GM12864 (cell line): ENCODE data around the gene OR2V2.

Experiments used
- DNase-seq: peaks from one replicate; pipeline ENCODE4 v3.0.0-alpha.2; 2011; ENCODE audit warnings: low read depth
- H3K4me3 ChIP-seq: 2 replicates; pipeline ENCODE4 v1.5.1; 2011; ENCODE audit warnings: mild to moderate bottlenecking, low read depth, low read length, control low read depth
- TF ChIP-seq, protein P1 (sequence below): IDR thresholded peaks from 2 replicates; pipeline ENCODE4 v1.5.1; 2011; ENCODE audit warnings: low read depth, mild to moderate bottlenecking, moderate library complexity, low read length, control low read depth, inconsistent platforms; ENCODE audit errors: missing control alignments

The OR2V2 gene

DNA sequence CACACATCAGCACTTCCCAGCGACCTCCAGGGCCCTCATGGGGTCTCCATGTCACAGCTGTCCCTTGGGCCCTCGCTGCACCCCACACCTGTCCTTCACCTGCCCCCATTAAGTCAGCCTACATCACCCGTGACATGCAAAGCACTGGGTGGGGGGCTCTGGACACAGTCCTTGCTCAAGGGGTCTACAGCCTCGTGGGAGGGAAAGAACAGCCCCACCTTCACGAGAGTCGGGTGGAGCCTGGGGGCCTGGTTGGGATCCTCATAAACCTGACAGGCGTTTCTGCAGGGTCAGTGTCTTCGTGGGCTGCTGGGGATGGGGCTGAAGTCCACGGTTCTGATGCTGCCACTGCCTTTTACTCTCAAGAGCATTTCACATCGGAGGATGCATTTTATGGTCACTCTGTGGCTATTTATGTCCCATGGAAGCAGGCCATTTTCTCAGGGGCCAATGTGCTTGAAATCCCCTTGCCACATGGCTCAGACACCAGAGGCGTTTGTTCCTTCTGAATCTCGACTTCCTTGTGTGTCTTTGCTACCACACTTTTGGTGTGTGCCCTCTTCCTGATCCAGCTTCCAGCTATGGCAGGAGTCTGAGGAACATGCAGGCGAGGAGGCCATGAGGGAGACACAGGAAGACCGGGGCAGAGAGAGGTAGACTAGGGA is 16.4 kb upstream of the OR2V2 start, which contains the start of gene OR2V1:
Gene OR2V1 (minus strand): TSS at position 338 of the 665 bp plus-strand sequence. CDS start 5,865 bp downstream, outside the sequence.
- no peak for DNase-seq
- TF ChIP-seq, protein P1, sequence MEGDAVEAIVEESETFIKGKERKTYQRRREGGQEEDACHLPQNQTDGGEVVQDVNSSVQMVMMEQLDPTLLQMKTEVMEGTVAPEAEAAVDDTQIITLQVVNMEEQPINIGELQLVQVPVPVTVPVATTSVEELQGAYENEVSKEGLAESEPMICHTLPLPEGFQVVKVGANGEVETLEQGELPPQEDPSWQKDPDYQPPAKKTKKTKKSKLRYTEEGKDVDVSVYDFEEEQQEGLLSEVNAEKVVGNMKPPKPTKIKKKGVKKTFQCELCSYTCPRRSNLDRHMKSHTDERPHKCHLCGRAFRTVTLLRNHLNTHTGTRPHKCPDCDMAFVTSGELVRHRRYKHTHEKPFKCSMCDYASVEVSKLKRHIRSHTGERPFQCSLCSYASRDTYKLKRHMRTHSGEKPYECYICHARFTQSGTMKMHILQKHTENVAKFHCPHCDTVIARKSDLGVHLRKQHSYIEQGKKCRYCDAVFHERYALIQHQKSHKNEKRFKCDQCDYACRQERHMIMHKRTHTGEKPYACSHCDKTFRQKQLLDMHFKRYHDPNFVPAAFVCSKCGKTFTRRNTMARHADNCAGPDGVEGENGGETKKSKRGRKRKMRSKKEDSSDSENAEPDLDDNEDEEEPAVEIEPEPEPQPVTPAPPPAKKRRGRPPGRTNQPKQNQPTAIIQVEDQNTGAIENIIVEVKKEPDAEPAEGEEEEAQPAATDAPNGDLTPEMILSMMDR = no peak
- H3K4me3 ChIP-seq = no peak within 1 kb of the TSS

DNA sequence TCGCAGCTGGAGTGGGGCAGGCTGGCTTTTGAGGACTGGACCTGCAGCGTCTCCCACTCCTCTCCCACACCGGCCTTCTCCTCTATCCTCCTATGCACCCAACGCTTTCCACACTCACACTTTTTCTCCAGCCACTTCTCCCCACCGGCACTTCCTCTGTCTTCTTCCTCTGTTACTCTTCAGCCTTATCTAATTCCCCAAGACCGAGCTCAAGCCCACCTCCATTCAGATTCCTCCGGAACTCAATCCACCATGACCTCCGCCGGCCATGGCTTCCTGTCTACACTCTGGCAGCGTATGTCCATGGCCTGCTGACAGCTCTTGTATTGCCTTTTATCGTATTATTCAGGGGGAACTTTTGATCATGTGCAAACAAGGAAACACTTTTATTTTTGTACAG is 15.9 kb upstream of the OR2V2 start:
- no peak overlapping the region for H3K4me3 ChIP-seq
- no peak for DNase-seq
- TF ChIP-seq, protein P1 = no peak

DNA sequence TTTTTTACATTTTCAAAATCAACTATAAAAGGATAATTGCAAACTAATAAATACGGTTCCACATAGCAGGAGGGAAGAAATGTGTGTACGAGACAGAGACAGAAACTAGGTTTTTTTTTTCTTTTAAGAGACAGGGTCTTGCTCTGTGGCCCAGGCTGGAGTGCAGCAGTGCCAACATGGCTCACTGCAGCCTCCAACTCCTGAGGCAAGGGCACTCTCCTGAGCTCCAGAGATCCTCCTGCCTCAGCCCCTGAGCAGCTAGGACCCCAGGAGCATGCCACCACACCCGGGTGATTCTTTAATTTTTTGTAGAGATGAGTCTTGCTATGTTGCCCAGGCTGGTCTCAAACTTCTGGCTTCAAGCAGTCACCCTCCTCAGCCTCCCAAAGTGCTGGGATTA is 14.3 kb upstream of the OR2V2 start:
- no peak for DNase-seq
- H3K4me3 ChIP-seq = no peak overlapping the region
- TF ChIP-seq, protein P1 = no peak

DNA sequence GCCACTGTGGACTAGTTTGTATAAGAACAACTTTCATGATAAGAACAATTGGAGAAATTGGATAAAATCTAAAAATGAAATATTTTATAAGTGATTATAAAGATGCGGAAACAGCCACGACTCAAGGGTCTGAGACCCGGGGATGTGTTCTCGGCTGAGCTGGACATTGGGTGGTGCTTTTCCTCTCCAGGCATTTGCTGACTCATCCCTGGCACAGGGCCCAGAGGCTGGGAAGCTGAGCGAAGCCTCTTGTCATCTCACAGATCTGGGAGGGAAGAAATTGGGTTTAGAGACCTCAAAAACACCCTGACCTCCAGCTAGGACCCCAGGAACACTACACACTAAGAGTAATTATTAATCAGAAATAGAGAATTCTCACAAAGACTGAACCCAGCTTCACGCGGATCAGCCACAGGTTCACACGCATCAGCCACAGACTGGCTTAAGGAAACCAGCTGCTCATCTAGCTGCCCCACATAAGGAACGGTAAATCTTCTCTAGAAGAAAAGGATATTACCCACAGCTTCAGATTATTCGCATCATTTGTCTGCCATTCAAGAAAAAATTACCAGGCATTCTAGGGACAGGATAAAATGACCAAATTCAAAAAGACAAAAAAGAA is 13.7 kb upstream of the OR2V2 start:
- H3K4me3 ChIP-seq = no peak overlapping the region
- TF ChIP-seq, protein P1 = no peak
- DNase-seq = no peak

DNA sequence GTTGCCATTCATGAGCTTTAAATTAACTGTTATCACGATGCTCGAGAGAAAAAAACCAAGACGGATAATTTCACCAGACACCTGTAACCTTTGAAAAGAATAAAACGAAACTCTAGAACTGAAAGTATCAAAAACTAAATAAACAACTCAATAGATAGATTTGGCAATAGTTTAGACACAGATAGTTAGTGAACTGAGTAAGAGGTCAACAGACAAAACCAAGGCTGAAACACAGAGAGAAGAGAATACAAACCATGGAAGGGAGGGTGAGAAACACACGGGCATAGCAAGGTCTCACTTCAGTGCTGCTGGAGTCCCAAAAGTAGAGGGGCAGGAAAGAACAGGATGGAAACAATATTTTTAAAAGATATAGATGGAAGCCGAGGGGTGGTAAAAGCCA is 13.1 kb upstream of the OR2V2 start:
- H3K4me3 ChIP-seq = no peak overlapping the region
- DNase-seq = no peak
- TF ChIP-seq, protein P1 = no peak

DNA sequence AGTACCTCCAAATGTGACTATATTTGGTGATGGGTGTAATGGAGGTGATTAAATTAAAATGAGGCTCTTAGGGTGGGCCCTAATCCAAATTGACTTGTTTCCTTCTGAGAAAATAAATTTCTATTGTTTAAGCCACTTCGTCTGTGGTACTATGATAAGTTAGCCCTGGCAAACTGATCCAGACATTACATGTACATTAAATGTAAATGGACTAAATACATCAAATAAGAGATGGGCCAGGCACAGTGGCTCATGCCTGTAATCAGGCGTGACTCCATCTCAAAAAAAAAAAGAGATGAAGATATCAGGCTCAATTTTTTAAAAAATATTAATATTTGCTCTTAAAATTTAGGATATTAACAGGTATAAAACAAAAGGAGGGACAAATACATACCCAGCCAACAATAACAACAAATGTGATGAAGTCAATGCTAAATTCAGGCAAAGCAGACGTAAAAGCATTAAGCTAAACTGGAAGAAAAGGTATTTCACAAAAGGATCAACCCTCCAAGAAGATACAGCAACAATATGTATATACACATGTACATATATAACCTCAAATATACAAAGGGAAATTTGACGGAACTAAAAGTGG is 10.9 kb upstream of the OR2V2 start:
- TF ChIP-seq, protein P1 = no peak
- DNase-seq = no peak
- no peak overlapping the region for H3K4me3 ChIP-seq
